NCI-H2171 (cell line): ENCODE results near the gene PTGFRN.

ENCODE experiments used
- DNase-seq: peaks from one replicate; lab custom pipeline; 2025; lab: John Stamatoyannopoulos, UW

The PTGFRN gene

GRCh38 chr1:117033772-117034171 is 124.1 kb downstream of the PTGFRN start:
- no peak for DNase-seq

GRCh38 chr1:117034791-117035290 is 125.1 kb downstream of the PTGFRN start:
- DNase-seq: no peak

- no peak for DNase-seq
These were observed 126.3 kb downstream of the PTGFRN start for GRCh38 chr1:117036018-117036461.

- DNase-seq: no peak
These were observed 128.1 kb downstream of the PTGFRN start for GRCh38 chr1:117037802-117038201.

- DNase-seq: no peak
These were observed 128.5 kb downstream of the PTGFRN start for GRCh38 chr1:117038236-117038635.
